ENCODE measurements around the gene FADS3. TPM values are rescaled to one million over a fixed set of nuclear protein-coding genes. Genes with fewer than 3 reads are reported as not detected.
A peak's percentile ranks its signal among the peaks of the same experiment; 100 is the strongest.

Gene FADS3
- total and polyA plus RNA-seq, 2 of the 13 experiments (the other 11 are each of a cell fraction or from before 2014, with no cell fraction given): 13.4 to 23.2 TPM

- TF ChIP-seq PLRG1 (conservative IDR thresholded peaks at IDR 0.05) (no peak), FOXM1 (CRISPR knock-in tag; IDR thresholded peaks at IDR 0.05) (no peak), NFATC3 (CRISPR knock-in tag; IDR thresholded peaks at IDR 0.05) (no peak), ZBTB3 (CRISPR knock-in tag; IDR thresholded peaks at IDR 0.05; ENCODE audit: borderline replicate concordance, low read depth) (no peak), PCBP2 (optimal IDR thresholded peaks at IDR 0.05; ENCODE audit: low read depth, low read length, poor library complexity, severe bottlenecking) (no peak), GATA4 (IDR thresholded peaks at IDR 0.05; ENCODE audit: borderline replicate concordance, low read depth) (no peak), TBX2 (CRISPR knock-in tag; IDR thresholded peaks at IDR 0.05; ENCODE audit: borderline replicate concordance) (0 out of 2 replicates have a peak, but pooled peaks have one; percentile 18), SIN3B (IDR thresholded peaks at IDR 0.05; ENCODE audit: low read length) (no peak), SKIL (CRISPR knock-in tag; IDR thresholded peaks at IDR 0.05; ENCODE audit: borderline replicate concordance) (no peak), ZNF263 (CRISPR knock-in tag; IDR thresholded peaks at IDR 0.05) (0 out of 2 replicates have a peak, but pooled peaks have one; percentile 37), ZNF816 (CRISPR knock-in tag; IDR thresholded peaks at IDR 0.05; ENCODE audit: borderline replicate concordance) (no peak), FLYWCH1 (CRISPR knock-in tag; IDR thresholded peaks at IDR 0.05) (no peak), KDM5A (IDR thresholded peaks at IDR 0.05; ENCODE audit: borderline replicate concordance, low read length) (no peak), KLF13 (CRISPR knock-in tag; IDR thresholded peaks at IDR 0.05) (no peak), SP1 (IDR thresholded peaks at IDR 0.05) (no peak), SP1 (CRISPR knock-in tag; IDR thresholded peaks at IDR 0.05) (no peak; the same call in 1 of the 2 replicates), NAIF1 (CRISPR knock-in tag; IDR thresholded peaks at IDR 0.05; ENCODE audit: borderline replicate concordance) (no peak), EED (CRISPR knock-in tag; IDR thresholded peaks at IDR 0.05) (no peak), HIVEP1 (CRISPR knock-in tag; IDR thresholded peaks at IDR 0.05) (no peak), ZNF766 (CRISPR knock-in tag; IDR thresholded peaks at IDR 0.05; ENCODE audit: borderline replicate concordance) (no peak), ZNF598 (CRISPR knock-in tag; IDR thresholded peaks at IDR 0.05; ENCODE audit: borderline replicate concordance) (peak; percentile 58; the same call in 1 of the 2 replicates), ZBTB20 (CRISPR knock-in tag; IDR thresholded peaks at IDR 0.05; ENCODE audit: borderline replicate concordance, low read depth) (no peak), ZNF501 (CRISPR knock-in tag; IDR thresholded peaks at IDR 0.05) (peak; percentile 67), GFI1 (CRISPR knock-in tag; IDR thresholded peaks at IDR 0.05; ENCODE audit: borderline replicate concordance) (no peak), ATF7-NPFF (CRISPR knock-in tag; IDR thresholded peaks at IDR 0.05; ENCODE audit: low read depth) (no peak), ZNF616 (CRISPR knock-in tag; IDR thresholded peaks at IDR 0.05; ENCODE audit: low read depth) (no peak)
- TF ChIP-seq, protein P1, sequence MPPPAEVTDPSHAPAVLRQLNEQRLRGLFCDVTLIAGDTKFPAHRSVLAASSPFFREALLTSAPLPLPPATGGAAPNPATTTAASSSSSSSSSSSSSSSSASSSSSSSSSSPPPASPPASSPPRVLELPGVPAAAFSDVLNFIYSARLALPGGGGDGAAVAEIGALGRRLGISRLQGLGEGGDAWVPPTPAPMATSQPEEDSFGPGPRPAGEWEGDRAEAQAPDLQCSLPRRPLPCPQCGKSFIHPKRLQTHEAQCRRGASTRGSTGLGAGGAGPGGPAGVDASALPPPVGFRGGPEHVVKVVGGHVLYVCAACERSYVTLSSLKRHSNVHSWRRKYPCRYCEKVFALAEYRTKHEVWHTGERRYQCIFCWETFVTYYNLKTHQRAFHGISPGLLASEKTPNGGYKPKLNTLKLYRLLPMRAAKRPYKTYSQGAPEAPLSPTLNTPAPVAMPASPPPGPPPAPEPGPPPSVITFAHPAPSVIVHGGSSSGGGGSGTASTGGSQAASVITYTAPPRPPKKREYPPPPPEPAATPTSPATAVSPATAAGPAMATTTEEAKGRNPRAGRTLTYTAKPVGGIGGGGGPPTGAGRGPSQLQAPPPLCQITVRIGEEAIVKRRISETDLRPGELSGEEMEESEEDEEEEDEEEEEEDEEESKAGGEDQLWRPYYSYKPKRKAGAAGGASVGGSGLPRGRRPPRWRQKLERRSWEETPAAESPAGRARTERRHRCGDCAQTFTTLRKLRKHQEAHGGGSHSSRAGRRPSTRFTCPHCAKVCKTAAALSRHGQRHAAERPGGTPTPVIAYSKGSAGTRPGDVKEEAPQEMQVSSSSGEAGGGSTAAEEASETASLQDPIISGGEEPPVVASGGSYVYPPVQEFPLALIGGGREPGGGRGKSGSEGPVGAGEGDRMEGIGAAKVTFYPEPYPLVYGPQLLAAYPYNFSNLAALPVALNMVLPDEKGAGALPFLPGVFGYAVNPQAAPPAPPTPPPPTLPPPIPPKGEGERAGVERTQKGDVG (CRISPR knock-in tag; IDR thresholded peaks at IDR 0.05; ENCODE audit: borderline replicate concordance): no peak
Observed at GRCh38 chr11:61899146-61899841, 7.9 kb upstream of the FADS3 start (continued).
